Heart left ventricle (tissue), 13 donors: Measurements from ENCODE around the gene NBL1.

Source experiments
- POLR2A ChIP-seq, 2 donors: fragments of 450-650 bp; IDR thresholded peaks; one replicate each; pipeline ENCODE4 v1.6.1; 2017; ENCODE audit warnings: antibody characterized with exemption in 2 of 2, mild to moderate bottlenecking in 2 of 2, moderate library complexity in 2 of 2
- TF ChIP-seq, protein P1 (sequence below), 12 donors: fragments of 200-600 bp; sonication (generic) in 4 of 12; IDR thresholded peaks; one replicate each; pipeline versions ENCODE4 v1.5.0 to v1.8.0; 2018 to 2022; ENCODE audit warnings: antibody characterized with exemption in 12 of 12, mild to moderate bottlenecking in 5 of 12
- donor health status: ischemic (EF 13 %, LVEDD 7.1; RV severe dilation, severe dysfunction).
- donor health status: DM: no; HTN: yes; CAD: no.
- donor health status: DM: no; HTN: no; CAD: no.
- donor health status: ischemic (EF 25% LVEDD 6.9; RV normal size, moderate dysfunction).
- donor health status: ischemic (EF 25% LVEDD 5.7; RV mildly dilated, moderate dysfunction).
- donor health status: ischemic (EF 35%, LVEDD 5.7; RV mildly dilated, moderate dysfunction).
- donor health status: nonischemic (EF 11% LVEDD 7.7; RV severe dilation, severe dysfunction).
- donor health status: DM: yes; HTN: yes; CAD: no.
- donor health status: PGD.
- donor health status: ischemic (EF 29% LVEDD 5.4; RV normal size, mild dysfunction).
- donor health status: nonischemic (EF 23%, LVEDD 6.1; RV moderate dilation, normal function).

GRCh38 chr1:19657511-19657910 lies 13.4 kb downstream of the NBL1 start:
- TF ChIP-seq, protein P1, sequence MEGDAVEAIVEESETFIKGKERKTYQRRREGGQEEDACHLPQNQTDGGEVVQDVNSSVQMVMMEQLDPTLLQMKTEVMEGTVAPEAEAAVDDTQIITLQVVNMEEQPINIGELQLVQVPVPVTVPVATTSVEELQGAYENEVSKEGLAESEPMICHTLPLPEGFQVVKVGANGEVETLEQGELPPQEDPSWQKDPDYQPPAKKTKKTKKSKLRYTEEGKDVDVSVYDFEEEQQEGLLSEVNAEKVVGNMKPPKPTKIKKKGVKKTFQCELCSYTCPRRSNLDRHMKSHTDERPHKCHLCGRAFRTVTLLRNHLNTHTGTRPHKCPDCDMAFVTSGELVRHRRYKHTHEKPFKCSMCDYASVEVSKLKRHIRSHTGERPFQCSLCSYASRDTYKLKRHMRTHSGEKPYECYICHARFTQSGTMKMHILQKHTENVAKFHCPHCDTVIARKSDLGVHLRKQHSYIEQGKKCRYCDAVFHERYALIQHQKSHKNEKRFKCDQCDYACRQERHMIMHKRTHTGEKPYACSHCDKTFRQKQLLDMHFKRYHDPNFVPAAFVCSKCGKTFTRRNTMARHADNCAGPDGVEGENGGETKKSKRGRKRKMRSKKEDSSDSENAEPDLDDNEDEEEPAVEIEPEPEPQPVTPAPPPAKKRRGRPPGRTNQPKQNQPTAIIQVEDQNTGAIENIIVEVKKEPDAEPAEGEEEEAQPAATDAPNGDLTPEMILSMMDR (IDR thresholded peaks at IDR 0.05) = no peak
- TF ChIP-seq POLR2A (IDR thresholded peaks at IDR 0.05) = no peak
